NCI-H2196 treated with DMSO at 0.1 percent for 48 hours (cell line): ENCODE results near the gene ITGB3.
"Not testable (repeated sequence)": the region's sequence is repeated elsewhere in the genome, so short reads cannot be mapped to it uniquely, and the experiment has no call there.

Experiments used
- DNase-seq: peaks from one replicate; lab custom pipeline; 2025; ENCODE audit not compliant: unreplicated experiment; lab: John Stamatoyannopoulos, UW

ITGB3 gene

DNA sequence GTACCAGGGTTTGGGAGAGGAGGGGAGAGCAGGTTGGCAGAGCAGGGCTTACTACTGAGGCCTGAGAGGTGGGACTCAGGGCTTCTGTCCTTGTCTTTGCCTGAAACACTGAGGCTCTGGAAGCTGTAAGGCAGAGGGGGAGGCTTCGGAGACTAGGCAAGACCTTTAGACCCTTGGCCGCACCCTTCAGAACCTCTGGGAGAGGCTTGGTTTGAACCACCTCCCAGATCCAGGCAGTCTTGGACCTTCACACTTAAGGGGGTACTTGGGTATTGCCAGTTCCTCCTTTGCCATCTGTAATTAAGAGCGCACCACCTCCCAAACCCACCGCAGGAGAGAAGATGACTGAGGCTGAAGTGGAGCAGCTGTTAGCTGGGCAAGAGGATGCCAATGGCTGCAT lies 31.6 kb upstream of the ITGB3 start:
- no peak for DNase-seq

GRCh38 chr17:47223007-47223406 lies 30.6 kb upstream of the ITGB3 start:
- no peak for DNase-seq

- DNase-seq = no peak
These were observed 30.2 kb upstream of the ITGB3 start for GRCh38 chr17:47223460-47223859.

GRCh38 chr17:47224077-47224476 lies 29.6 kb upstream of the ITGB3 start:
- not testable (repeated sequence) for DNase-seq

GRCh38 chr17:47224966-47225365 lies 28.7 kb upstream of the ITGB3 start:
- no peak for DNase-seq

DNA sequence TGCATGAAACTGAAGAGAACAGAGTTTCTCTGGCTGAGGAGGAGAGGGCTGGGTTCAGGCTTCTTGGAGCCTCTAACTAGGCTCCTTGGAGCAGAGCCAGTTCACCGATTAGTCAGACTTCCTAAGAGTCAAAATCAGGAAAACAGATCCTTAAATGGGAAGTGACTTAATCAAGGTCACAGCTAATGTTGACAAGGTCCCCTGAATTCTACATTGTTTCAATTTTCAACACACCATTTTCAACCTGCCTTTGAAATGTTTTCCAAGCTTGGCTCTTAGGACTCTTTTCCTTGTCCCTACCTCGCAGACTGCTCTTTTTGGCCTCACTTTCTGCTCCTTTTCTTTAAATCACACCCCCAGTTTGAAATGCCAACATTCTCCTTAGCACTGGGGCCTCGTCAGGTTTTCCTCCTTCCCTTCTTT lies 28.2 kb upstream of the ITGB3 start:
- no peak for DNase-seq

- no peak for DNase-seq
These were observed 27.5 kb upstream of the ITGB3 start for GRCh38 chr17:47225911-47226688.

DNA sequence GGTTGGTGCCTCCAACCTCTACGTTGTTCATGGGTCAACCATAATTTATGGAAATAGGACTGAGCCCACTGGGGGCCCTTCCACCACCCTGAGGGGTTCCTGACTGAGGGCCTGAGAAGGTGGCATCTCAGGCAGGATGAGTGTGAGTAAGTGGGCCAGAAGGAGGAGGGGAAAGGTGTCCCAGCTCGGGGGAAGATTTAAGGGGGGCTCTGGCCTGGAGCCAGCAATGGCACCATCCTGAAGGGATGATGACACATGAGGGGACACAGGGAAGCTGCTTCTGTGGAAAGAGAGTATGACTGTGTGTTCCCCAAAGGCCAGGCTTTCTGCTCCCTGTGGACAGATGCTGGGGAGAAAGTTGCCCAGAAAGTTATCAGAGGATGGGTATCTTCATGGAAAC lies 25.8 kb upstream of the ITGB3 start:
- DNase-seq = no peak

DNA sequence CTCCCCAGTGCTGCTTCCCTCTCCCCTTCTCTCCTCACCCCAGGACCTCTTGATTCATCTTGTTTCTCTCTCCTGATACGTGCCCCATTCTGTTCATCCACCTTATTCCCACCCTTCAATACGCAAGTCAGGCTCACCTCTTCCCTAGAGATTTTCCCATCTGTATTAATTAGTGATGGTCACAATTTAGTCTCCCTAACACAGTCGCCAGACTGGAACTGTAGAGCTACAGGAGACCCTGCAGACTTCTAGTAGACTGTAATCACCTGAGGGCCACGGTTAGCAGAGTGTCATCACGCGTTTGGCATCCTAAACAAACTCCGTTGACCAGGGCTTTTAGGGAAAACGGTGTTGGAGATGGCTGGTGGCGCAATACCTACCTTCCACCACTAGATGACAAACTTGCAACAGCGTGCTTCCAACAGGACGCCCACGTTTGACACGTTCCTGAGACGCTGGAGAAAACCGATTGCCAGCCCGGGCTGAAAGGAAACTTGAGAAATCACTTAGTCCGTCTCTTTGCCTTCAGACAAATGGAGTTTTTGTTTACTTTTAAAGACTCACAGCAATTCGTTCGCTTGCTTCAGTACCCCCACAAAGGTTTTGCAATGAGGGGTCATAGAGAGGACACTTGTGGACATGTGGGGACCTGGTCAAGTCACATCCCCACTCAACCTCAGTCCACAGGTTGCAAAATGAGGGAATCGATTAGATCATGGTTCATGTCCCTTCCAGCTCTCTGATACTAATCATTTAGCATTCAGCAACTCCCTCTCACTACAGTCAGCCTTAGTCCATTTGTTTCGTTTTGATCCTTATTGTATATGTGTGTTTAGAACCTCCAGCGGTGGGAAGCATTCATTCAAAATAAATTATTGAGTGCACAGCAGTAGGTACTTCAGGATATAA lies 23.8 kb upstream of the ITGB3 start:
- peak; percentile 67 for DNase-seq

- no peak for DNase-seq
These were observed 22.8 kb upstream of the ITGB3 start for GRCh38 chr17:47230864-47231263.

DNA sequence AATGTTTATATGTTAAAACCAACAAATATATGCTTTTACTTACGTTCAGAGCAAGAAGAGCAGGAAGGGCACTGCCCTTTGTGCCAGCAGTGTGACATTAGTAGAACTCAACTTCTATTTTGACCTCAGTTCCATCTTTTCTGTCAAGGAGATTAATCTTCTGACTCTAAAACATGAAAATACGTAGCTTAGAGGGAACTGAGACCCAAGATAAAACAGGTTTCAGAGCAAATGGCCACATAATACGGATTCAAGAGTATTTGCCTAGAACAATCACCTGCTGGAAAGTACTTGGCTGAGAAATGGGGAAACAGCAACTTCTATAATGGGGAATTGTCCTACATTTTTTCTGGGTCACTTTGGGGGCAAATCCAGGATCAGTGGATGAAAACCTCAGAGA lies 22.3 kb upstream of the ITGB3 start:
- DNase-seq = no peak

GRCh38 chr17:47231866-47232265 lies 21.8 kb upstream of the ITGB3 start:
- DNase-seq = no peak

DNA sequence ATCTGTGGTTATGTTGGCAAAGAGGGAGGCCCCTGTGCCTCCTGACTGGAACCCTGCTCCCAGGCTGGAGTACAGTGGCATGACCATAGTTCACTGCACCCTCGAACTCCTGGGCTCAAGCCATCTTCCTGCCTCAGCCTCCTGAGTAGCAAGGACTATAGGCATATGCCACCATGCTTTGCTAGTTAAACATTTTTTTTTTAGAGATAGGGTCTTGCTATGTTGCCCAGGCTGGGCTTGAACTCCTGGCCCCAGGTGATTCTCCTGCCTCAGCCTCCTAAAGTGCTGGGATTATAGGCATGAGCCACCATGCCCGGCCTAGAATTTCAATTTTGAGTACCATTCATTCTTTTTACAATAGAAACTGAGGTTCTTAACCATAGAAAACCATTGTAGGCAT lies 21.2 kb upstream of the ITGB3 start:
- no peak for DNase-seq

DNA sequence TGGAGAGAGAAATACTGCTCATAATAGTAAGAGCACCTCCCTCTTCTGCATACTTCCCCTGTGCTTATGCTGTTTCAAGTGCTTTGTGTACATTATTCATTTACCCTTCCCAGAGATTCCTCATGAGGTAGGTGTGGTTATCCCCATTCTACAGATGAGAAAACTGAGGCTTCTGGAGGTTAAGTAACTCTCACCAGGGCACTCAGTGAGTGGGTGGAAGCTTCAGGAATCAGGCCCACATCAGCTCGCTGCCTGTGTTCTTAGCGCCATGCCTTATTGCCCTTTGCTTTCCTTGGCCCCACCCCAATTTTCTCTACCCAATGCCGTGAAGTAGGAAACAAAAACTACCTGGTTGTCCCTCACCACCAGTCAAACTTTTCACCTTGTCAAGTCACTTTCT lies 18.1 kb upstream of the ITGB3 start:
- no peak for DNase-seq

DNA sequence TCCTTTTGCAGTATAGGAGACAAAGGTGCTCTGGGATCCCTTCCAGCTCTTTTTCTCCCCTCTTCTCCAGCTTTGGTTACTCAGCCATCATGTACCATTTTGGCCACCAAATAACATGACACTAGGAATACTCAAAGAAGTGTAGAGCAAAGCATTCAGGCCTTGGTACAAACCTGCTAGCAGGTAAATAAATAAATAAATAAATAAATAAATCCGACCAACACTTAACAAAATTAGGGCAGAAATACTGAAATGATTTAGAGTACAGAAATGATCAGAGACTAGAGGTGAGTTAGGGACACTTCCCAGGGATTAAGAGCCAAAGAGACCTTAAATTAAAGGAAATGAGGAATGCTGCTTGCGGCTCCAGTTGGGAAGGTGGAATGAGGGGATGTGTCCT lies 17.7 kb upstream of the ITGB3 start:
- DNase-seq = no peak

DNA sequence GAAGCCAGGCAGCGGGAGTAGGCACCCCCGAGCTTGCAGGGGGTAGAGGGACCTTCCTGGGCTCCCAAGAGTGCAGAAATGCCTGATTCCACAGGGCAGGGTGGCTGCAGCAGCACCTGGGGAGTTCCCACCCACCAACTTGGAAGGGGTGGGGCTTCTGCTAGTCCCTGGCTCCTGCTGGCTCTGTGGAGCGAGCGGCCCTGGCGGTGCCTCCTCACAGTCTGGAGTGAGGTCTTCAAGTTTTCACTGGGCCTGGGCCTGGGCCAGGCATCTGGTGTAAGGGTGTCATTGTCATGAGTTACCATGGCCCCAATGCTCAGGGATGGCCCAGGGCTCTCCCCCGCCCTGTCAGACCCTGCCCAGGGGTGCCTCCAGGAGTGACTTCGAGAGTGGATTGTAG lies 15.8 kb upstream of the ITGB3 start:
- DNase-seq = no peak

DNA sequence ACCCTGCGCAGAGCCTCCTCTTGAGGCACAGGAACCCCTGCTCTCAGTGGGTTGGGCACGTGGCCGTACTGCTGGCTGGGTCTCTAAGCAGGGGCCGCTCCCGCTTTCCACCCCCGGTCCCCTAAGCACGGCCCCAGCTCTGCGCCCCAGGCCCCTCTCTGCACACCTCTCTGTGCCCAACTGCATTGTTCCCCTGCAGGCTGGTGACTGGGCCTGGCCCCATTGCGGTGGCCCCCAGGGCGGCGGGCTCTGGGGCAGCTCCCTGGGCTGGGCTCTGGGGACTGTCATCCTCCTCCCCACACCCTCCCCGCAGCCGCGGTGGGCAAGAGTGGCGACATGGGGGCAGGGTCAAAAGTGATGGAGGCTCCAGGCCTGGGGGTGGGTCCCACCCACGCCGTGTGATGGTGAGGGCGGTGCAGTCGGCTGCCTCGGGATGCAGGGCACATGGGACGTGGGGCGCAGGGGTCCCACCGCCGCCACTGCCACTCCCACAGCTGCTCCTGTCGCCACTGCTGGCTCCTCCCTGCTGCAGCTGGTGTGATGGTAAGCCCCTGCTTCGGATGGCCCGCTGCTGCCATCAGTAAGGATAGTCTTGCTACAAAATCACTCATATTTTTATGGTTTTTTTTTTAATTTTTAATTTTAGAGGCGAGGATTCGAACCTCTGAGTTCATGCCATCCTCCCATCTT lies 15.2 kb upstream of the ITGB3 start:
- DNase-seq = no peak

DNA sequence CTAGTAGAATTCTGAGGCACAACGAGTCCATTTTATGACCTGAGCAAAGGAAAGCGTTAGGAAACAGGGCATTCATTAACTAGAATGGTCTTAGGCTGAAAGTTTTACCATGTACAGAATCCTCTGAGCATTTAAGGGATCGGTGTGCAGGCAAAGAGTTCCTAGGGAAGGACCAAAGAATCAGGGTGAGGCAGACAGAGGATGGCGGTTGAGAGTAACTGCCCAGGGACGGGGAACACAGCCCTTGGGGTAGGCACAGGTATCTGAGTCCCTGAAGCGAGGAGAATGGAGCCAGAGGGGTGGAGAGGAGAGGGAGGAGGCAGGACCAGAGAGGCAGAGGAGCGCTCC lies 14.0 kb upstream of the ITGB3 start:
- no peak for DNase-seq

DNA sequence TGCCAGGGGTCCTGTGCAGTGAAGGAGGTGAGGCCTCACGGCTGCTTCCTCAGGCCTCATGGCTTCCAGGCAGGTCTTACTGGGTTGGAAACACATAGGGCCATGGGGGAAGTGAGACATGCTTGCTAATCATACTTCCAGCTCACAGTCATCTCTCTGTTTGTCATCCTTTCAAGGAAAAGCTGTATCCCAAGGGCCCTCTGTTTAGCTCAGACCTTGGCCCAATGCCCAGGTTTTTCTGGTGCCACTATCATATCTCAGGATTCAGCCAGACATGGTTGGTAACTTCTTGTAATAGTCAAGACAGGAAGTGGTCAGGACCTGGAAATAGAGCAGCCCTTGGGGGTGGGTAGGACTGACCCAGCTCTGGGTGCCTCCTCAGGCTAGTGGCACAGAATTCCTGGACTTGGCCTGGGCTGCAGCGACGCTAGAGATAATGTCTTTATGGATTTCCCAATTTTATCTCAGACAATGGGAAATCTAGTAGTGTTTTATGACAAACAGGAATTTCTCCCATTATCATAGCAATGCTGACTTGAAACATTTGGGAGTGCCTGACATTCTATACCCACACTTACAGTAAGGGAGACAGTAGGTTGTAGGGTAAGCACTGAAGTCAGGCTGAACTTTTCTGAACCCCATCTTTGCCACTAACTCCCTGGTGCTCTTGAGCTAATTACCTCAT lies 13.5 kb upstream of the ITGB3 start:
- peak; percentile 83 for DNase-seq

GRCh38 chr17:47240806-47241205 lies 12.8 kb upstream of the ITGB3 start:
- DNase-seq = no peak

GRCh38 chr17:47242648-47243047 lies 11.0 kb upstream of the ITGB3 start:
- DNase-seq = no peak
